GM10248 (cell line): Measurements from ENCODE around the gene ADGRG7.

ENCODE experiments used
- CTCF ChIA-PET: fragments of 300-600 bp; sonication (Branson Sonifier 250); formaldehyde crosslinking; extraction: SDS; loops from one replicate; lab custom pipeline; 2021; ENCODE audit warnings: antibody characterized with exemption; lab: Yijun Ruan, JAX
- POLR2A ChIA-PET: fragments of 350-650 bp; sonication (Branson Sonifier 250); formaldehyde crosslinking; extraction: SDS; loops from one replicate; lab custom pipeline; 2020; ENCODE audit warnings: antibody characterized with exemption; lab: Yijun Ruan, JAX
- DNase-seq: peaks from one replicate; pipeline ENCODE4 v3.0.0; 2012; ENCODE audit errors: extremely low spot score
- CTCF ChIP-seq: IDR thresholded peaks from 2 replicates; pipeline ENCODE4 v1.5.1; 2012; ENCODE audit warnings: mild to moderate bottlenecking, low read depth; ENCODE audit errors: extremely low read depth, missing control alignments, control extremely low read depth

ADGRG7 gene

GRCh38 chr3:100717063-100717462, 107.7 kb downstream of the ADGRG7 start:
- CTCF ChIA-PET = interaction anchor here (1.5 kb wide), 1 partner anchor 255 kb away, joined by 3 read pairs; no protein-coding TSS in a partner anchor
- POLR2A ChIA-PET = no interaction called here

GRCh38 chr3:100717637-100718487, 108.5 kb downstream of the ADGRG7 start:
- ChIA-PET POLR2A (interaction anchor here (0.6 kb wide), 1 partner anchor 35 kb away, joined by 5 read pairs; no protein-coding TSS in a partner anchor), CTCF (interaction anchor here (1.3 to 2.3 kb wide), 3 partner anchors 8 to 255 kb away, joined by 3 to 9 read pairs (median 3); partner anchors contain the start of gene TFG)
- DNase-seq = no peak
- TF ChIP-seq CTCF = no peak

More at GRCh38 chr3:100717063-100717462, 107.7 kb downstream of the ADGRG7 start:
- no peak for TF ChIP-seq CTCF
- no peak for DNase-seq

- ChIA-PET POLR2A (no interaction called here), CTCF (interaction anchor here (2.3 kb wide), 1 partner anchor 9 kb away, joined by 9 read pairs; the partner anchor contains the start of gene TFG)
- TF ChIP-seq CTCF = no peak
- no peak for DNase-seq
These were observed 109.7 kb downstream of the ADGRG7 start for GRCh38 chr3:100719136-100719535.

- TF ChIP-seq CTCF = no peak
- no peak for DNase-seq
- POLR2A ChIA-PET = no interaction called here
- CTCF ChIA-PET = interaction anchor here (2.3 to 8.5 kb wide), 3 partner anchors 9 to 19 kb away, joined by 9 to 73 read pairs (median 10); partner anchors contain the start of gene TFG
These were observed 111.0 kb downstream of the ADGRG7 start for GRCh38 chr3:100720426-100720825.

- ChIA-PET POLR2A (interaction anchor here (0.9 kb wide), 1 partner anchor 14 kb away, joined by 4 read pairs; no protein-coding TSS in a partner anchor), CTCF (interaction anchor here (1.0 to 8.5 kb wide), 5 partner anchors 11 to 19 kb away, joined by 3 to 73 read pairs (median 11); no protein-coding TSS in a partner anchor)
- DNase-seq = no peak
- TF ChIP-seq CTCF = no peak
These were observed 116.6 kb downstream of the ADGRG7 start for GRCh38 chr3:100725935-100726513.

- TF ChIP-seq CTCF = no peak
- ChIA-PET CTCF (interaction anchor here (1.0 to 8.5 kb wide), 4 partner anchors 12 to 20 kb away, joined by 3 to 73 read pairs (median 11); no protein-coding TSS in a partner anchor), POLR2A (interaction anchor here (0.9 kb wide), 1 partner anchor 15 kb away, joined by 4 read pairs; no protein-coding TSS in a partner anchor)
- DNase-seq = no peak
These were observed 117.3 kb downstream of the ADGRG7 start for GRCh38 chr3:100726706-100727105.
